Left lung (tissue), 10 donors: ENCODE results near the gene VPS4A. TPM values are rescaled to one million over a fixed set of nuclear protein-coding genes. Genes with fewer than 3 reads are reported as not detected.
A peak's percentile ranks its signal among the peaks of the same experiment; 100 is the strongest.
"Not testable (repeated sequence)": the region's sequence is repeated elsewhere in the genome, so short reads cannot be mapped to it uniquely, and the experiment has no call there.

ENCODE experiments used
- ATAC-seq: fragments of 200-7000 bp; cut with Tn5 transposase; one replicate; pipeline ENCODE4 v1.9.1; 2020; ENCODE audit warnings: moderate library complexity
- DNase-seq, 4 donors: peaks; one replicate each; pipeline ENCODE4 v3.0.0-alpha.2; 2013 to 2020
- H3K27ac ChIP-seq, 2 donors: fragments of 200-600 bp; sonication (generic) in 1 of 2; one replicate each; pipeline versions ENCODE4 v1.5.0 to v1.8.0; 2020 to 2021
- H3K27me3 ChIP-seq, 2 donors: fragments of 200-600 bp; sonication (generic) in 1 of 2; one replicate each; pipeline versions ENCODE4 v1.5.0 to v1.8.0; 2020 to 2021
- H3K36me3 ChIP-seq, 2 donors: fragments of 200-600 bp; sonication (generic) in 1 of 2; one replicate each; pipeline versions ENCODE4 v1.5.0 to v1.8.0; 2020 to 2021
- H3K4me1 ChIP-seq, 2 donors: fragments of 200-600 bp; one replicate each; pipeline ENCODE4 v1.8.0; 2021
- H3K4me3 ChIP-seq, 2 donors: fragments of 200-600 bp; sonication (generic) in 1 of 2; one replicate each; pipeline versions ENCODE4 v1.5.0 to v1.8.0; 2020 to 2021; ENCODE audit warnings: mild to moderate bottlenecking in 1 of 2
- H3K9me3 ChIP-seq, 2 donors: fragments of 200-600 bp; sonication (generic) in 1 of 2; one replicate each; pipeline versions ENCODE4 v1.5.0 to v1.8.0; 2020 to 2021
- intact Hi-C, 2 donors: fragments of 100-400 bp; cut with DNase I; formaldehyde crosslinking; loops; one replicate each; pipeline versions ENCODE4 v1.11.2 to v1.14.2; 2022
- polyA plus RNA-seq, 6 donors: library from polyadenylated mRNA; unstranded; fragments of 120-200 nt; gene quantifications; one replicate each; pipeline ENCODE4 v1.2.1, GENCODE V29; 2013; ENCODE audit not compliant: insufficient read length in 6 of 6
- total RNA-seq, 2 donors: library from RNA; stranded (reverse); fragmentation: NEBNext Ultra II Directional; extraction: Animal tissue kit (Norgen Biotek cat#: 25700); gene quantifications; one replicate each; pipeline ENCODE4 v1.2.1, GENCODE V29; 2021
- TF ChIP-seq, protein P1 (sequence below), 2 donors: fragments of 200-600 bp; sonication (generic) in 1 of 2; IDR thresholded peaks; one replicate each; pipeline versions ENCODE4 v1.5.0 to v1.8.0; 2021; ENCODE audit warnings: antibody characterized with exemption in 2 of 2
- donor health status: DM: no; HTN: yes; CAD: no.
- donor health status: DM: no; HTN: no; CAD: no.

VPS4A gene
- total and polyA plus RNA-seq, 8 donors = 20.6 to 54.9 (median 45.8) TPM

DNA sequence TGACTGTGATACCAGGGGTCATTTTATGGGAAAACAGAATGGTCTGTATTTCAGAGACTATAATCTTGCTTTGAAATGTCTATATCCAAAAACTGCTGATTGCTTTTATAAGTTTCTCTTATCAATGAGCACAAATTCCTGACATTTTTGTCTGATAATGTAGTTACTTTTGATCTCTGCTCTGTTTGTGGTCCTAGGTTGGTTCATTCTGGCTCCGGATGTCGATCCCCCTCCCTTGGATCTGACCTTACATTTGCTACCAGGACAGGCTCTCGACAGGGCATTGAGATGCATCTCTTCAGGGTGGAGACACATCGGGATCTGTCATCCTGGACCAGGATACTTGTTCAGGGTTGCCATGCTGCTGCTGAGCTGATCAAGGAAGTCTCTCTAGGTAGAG lies 27.3 kb upstream of the VPS4A start:
- peaks cover 0 to 27% of the 10 kb centered on the region in 2 donors for H3K36me3 ChIP-seq
- H3K27me3 ChIP-seq = no peaks in the 10 kb centered on the region
- intact Hi-C loops = no loop called here
- peaks cover 0 to 18% of the 10 kb centered on the region in 2 donors for H3K4me1 ChIP-seq
- H3K9me3 ChIP-seq = no peaks in the 10 kb centered on the region
- no peak for ATAC-seq
- no peak overlapping the region for H3K27ac ChIP-seq
- TF ChIP-seq, protein P1, sequence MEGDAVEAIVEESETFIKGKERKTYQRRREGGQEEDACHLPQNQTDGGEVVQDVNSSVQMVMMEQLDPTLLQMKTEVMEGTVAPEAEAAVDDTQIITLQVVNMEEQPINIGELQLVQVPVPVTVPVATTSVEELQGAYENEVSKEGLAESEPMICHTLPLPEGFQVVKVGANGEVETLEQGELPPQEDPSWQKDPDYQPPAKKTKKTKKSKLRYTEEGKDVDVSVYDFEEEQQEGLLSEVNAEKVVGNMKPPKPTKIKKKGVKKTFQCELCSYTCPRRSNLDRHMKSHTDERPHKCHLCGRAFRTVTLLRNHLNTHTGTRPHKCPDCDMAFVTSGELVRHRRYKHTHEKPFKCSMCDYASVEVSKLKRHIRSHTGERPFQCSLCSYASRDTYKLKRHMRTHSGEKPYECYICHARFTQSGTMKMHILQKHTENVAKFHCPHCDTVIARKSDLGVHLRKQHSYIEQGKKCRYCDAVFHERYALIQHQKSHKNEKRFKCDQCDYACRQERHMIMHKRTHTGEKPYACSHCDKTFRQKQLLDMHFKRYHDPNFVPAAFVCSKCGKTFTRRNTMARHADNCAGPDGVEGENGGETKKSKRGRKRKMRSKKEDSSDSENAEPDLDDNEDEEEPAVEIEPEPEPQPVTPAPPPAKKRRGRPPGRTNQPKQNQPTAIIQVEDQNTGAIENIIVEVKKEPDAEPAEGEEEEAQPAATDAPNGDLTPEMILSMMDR (IDR thresholded peaks at IDR 0.05) = no peak
- no peak for DNase-seq
- no peak overlapping the region for H3K4me3 ChIP-seq

DNA sequence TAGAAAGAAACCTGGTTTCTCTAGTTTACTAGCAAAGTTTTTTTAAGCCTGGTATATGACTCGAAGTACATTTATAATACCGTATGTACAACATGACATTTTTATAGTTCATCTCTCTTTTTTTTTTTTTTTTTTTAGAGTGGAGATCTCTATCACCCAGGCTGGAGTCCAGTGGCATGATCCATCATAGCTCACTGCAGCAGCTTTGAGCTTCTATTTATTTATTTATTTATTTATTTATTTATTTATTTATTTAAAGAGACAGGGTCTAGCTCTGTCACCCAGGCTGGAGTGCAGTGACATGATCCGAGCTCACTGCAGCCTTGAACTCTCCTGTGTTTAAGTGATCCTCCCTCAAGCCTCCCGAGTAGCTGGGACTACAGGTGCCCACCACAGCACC lies 25.9 kb upstream of the VPS4A start:
- H3K27ac ChIP-seq = no peak overlapping the region
- H3K36me3 ChIP-seq = peaks cover 0 to 27% of the 10 kb centered on the region in 2 donors
- no peaks in the 10 kb centered on the region for H3K9me3 ChIP-seq
- intact Hi-C loops = loop anchor here in 1 of 2 donors (5.0 kb wide), 1 partner anchor 133 kb away; no protein-coding TSS in a partner anchor
- H3K4me1 ChIP-seq = peaks cover 0 to 18% of the 10 kb centered on the region in 2 donors
- ATAC-seq = no peak
- no peak for DNase-seq
- no peak overlapping the region for H3K4me3 ChIP-seq
- H3K27me3 ChIP-seq = no peaks in the 10 kb centered on the region
- TF ChIP-seq, protein P1 (IDR thresholded peaks at IDR 0.05) = no peak

DNA sequence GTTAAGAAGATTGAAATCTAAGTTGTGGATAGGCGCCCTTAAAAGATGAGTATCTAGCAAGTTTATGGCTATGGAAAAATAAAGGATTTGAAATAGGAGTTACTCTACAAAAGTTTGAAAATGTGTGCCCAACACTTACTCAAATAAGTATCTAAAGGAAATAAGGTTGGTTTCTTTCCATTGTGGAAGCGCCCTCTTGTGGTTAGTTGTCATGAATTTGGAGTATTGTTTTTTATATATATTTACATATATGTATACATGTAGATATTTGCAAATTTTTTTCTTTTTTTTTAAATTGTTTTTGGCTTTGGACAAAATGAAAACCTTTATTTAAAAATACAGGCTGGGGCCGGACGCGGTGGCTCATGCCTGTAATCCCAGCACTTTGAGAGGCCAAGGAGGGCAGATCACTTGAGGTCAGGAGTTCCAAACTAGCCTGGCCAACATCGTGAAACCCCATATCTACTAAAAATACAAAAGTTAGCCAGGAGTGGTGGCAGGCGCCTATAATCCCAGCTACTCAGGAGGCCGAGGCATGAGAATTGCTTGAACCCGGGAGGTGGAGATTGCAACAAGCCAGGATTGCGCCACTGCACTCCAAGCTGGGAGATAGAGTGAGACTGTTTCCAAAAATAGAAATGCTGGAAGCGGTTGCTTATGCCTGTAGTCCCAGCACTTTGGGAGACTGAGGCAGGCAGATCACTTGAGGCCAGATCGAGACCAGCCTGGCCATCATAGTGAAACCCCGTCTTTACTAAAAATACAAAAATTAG lies 24.0 kb upstream of the VPS4A start:
- ATAC-seq = peak; percentile 73
- Histone ChIP-seq H3K27ac (peak overlapping the region in 1 of 2 donors; percentile 10), H3K4me1 (peaks cover 0 to 18% of the 10 kb centered on the region in 2 donors)

DNA sequence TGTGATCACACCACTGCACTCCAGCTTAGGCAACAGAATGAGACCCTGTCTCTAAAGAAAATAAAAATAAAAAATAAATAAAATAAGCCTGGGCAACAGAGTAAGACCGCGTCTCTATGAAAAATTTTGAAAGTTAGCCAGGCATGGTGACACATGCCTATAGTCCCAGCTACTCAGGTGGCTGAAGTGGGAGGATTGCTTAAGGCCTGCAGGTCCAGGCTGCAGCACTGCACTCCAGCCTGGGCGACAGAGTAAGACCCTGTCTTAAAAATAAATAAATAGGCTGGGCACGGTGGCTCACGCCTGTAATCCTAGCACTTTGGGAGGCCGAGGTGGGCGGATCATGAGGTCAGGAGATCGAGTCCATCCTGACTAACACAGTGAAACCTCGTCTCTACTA lies 19.5 kb upstream of the VPS4A start:
- H3K4me1 ChIP-seq = peaks cover 0 to 11% of the 10 kb centered on the region in 2 donors
- H3K4me3 ChIP-seq, H3K9me3 ChIP-seq, H3K36me3 ChIP-seq, H3K27me3 ChIP-seq, H3K27ac ChIP-seq, intact Hi-C loops: not testable (repeated sequence)
- DNase-seq (peak in 1 of 4 donors; percentile 47), ATAC-seq (peak; percentile 79)

More for the DNA sequence above, 24.0 kb upstream of the VPS4A start:
- Histone ChIP-seq H3K9me3 (no peaks in the 10 kb centered on the region), H3K4me3 (no peak overlapping the region), H3K27me3 (no peaks in the 10 kb centered on the region), H3K36me3 (peaks cover 0 to 27% of the 10 kb centered on the region in 2 donors)
- peak in 3 of 4 donors; percentile 64 to 81 (median 67) for DNase-seq
- TF ChIP-seq, protein P1 (IDR thresholded peaks at IDR 0.05) = peak; percentile 40 to 59
- intact Hi-C loops = loop anchor here in 1 of 2 donors (5.0 kb wide), 1 partner anchor 135 kb away; no protein-coding TSS in a partner anchor

DNA sequence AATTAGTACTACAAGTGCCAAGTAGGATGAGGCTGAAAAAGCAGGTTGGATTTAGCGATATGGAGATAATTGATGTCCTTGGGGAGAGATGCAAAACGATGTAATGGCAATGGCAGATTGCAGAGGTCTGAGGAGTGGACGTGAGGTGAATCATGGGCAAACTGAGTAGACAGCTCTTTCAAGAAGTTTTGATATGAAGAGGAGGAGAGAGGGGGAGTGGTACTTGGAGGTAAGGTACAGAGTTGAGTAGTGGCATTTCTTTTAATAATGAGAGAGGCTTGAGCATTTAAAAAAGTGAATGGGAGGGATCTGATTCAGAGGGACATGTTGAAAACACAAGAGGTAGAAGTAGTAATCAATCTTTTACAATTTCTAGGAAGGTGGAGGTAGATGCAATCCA lies 17.7 kb upstream of the VPS4A start:
- Histone ChIP-seq H3K27ac (no peak overlapping the region), H3K4me3 (no peak overlapping the region), H3K4me1 (peaks cover 0 to 9% of the 10 kb centered on the region in 2 donors), H3K27me3 (no peaks in the 10 kb centered on the region), H3K9me3 (no peaks in the 10 kb centered on the region), H3K36me3 (peaks cover 0 to 4% of the 10 kb centered on the region in 2 donors)
- intact Hi-C loops = no loop called here
- no peak for ATAC-seq
- no peak for DNase-seq
- TF ChIP-seq, protein P1 (IDR thresholded peaks at IDR 0.05) = no peak
